Measurements from ENCODE around the gene SPOCK2.

The SPOCK2 gene

GRCh38 chr10:72127571-72127970 is 39.2 kb upstream of the SPOCK2 start:
- TF ChIP-seq, protein P1, sequence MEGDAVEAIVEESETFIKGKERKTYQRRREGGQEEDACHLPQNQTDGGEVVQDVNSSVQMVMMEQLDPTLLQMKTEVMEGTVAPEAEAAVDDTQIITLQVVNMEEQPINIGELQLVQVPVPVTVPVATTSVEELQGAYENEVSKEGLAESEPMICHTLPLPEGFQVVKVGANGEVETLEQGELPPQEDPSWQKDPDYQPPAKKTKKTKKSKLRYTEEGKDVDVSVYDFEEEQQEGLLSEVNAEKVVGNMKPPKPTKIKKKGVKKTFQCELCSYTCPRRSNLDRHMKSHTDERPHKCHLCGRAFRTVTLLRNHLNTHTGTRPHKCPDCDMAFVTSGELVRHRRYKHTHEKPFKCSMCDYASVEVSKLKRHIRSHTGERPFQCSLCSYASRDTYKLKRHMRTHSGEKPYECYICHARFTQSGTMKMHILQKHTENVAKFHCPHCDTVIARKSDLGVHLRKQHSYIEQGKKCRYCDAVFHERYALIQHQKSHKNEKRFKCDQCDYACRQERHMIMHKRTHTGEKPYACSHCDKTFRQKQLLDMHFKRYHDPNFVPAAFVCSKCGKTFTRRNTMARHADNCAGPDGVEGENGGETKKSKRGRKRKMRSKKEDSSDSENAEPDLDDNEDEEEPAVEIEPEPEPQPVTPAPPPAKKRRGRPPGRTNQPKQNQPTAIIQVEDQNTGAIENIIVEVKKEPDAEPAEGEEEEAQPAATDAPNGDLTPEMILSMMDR (IDR thresholded peaks at IDR 0.05; ENCODE audit: low read depth, low read length) = no peak
- in situ Hi-C loops (cut with HindIII; ENCODE audit: low sequenced_read_pairs) = no loop called here
- DNase-seq (ENCODE audit: low read depth, low spot score) = no peak
- H3K4me3 ChIP-seq (ENCODE audit: low read depth, low read length) = no peak overlapping the region

DNA sequence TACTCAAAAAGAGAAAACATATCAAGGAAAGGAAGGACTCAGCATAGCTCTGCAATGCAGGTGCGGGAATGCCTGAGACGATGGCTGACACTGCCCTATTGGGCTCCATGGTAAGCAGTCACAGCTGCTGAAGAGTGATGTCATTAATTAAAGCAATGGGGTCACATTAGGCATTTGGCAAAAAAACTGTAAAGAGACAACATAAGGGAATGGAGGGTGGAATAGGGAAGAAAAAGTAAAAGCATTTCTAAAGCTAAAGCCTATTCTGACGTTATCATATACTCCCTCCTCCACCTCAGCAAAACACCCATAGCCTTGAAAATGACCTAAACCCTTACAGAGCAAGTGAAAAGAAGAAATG is 38.5 kb upstream of the SPOCK2 start:
- in situ Hi-C loops (cut with HindIII; ENCODE audit: low sequenced_read_pairs) = no loop called here
- no peak for DNase-seq (ENCODE audit: low read depth, low spot score)
- no peak overlapping the region for H3K4me3 ChIP-seq (ENCODE audit: low read depth, low read length)
- TF ChIP-seq, protein P1 (IDR thresholded peaks at IDR 0.05; ENCODE audit: low read depth, low read length) = no peak

- in situ Hi-C loops (cut with HindIII; ENCODE audit: low sequenced_read_pairs) = no loop called here
- H3K4me3 ChIP-seq (ENCODE audit: low read depth, low read length) = no peak overlapping the region
- TF ChIP-seq, protein P1 (IDR thresholded peaks at IDR 0.05; ENCODE audit: low read depth, low read length) = peak; percentile 56
- peak; percentile 70 for DNase-seq (ENCODE audit: low read depth, low spot score)
Observed at GRCh38 chr10:72126184-72126871, 38.0 kb upstream of the SPOCK2 start.

GRCh38 chr10:72124989-72125388 is 36.6 kb upstream of the SPOCK2 start:
- peak; percentile 51 for DNase-seq (ENCODE audit: low read depth, low spot score)
- no peak overlapping the region for H3K4me3 ChIP-seq (ENCODE audit: low read depth, low read length)
- TF ChIP-seq, protein P1 (IDR thresholded peaks at IDR 0.05; ENCODE audit: low read depth, low read length) = no peak
- in situ Hi-C loops (cut with HindIII; ENCODE audit: low sequenced_read_pairs) = no loop called here

GRCh38 chr10:72124381-72124780 is 36.0 kb upstream of the SPOCK2 start:
- H3K4me3 ChIP-seq (ENCODE audit: low read depth, low read length) = no peak overlapping the region
- in situ Hi-C loops (cut with HindIII; ENCODE audit: low sequenced_read_pairs) = no loop called here
- no peak for DNase-seq (ENCODE audit: low read depth, low spot score)
- TF ChIP-seq, protein P1 (IDR thresholded peaks at IDR 0.05; ENCODE audit: low read depth, low read length) = no peak

DNA sequence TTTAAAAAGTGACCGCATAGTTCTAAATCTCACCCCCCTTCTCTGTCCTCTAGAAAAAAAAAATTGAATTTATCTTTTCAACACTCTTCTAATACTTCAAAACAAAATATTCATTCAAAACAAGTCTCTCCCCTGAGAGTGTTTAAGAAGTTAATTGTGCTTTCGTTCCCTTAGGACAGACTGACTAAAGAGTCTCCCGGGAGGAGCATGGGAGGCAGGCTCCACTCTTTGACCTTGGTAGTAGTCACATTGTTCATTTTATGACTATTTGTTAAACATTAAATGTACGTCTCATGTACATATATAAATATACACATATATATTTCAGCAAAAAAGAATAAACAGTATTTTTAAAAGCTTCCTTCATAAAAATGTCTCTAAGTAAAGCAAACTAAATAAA is 35.3 kb upstream of the SPOCK2 start:
- in situ Hi-C loops (cut with HindIII; ENCODE audit: low sequenced_read_pairs) = no loop called here
- H3K4me3 ChIP-seq (ENCODE audit: low read depth, low read length) = no peak overlapping the region
- no peak for DNase-seq (ENCODE audit: low read depth, low spot score)
- TF ChIP-seq, protein P1 (IDR thresholded peaks at IDR 0.05; ENCODE audit: low read depth, low read length) = no peak
